NCI-H1694 (cell line): ENCODE results near the gene KRT71.
A peak's percentile ranks its signal among the peaks of the same experiment; 100 is the strongest.
"Not testable (repeated sequence)": the region's sequence is repeated elsewhere in the genome, so short reads cannot be mapped to it uniquely, and the experiment has no call there.

ENCODE experiments used
- DNase-seq: peaks from one replicate; lab custom pipeline; 2025; lab: John Stamatoyannopoulos, UW

Gene KRT71

DNA sequence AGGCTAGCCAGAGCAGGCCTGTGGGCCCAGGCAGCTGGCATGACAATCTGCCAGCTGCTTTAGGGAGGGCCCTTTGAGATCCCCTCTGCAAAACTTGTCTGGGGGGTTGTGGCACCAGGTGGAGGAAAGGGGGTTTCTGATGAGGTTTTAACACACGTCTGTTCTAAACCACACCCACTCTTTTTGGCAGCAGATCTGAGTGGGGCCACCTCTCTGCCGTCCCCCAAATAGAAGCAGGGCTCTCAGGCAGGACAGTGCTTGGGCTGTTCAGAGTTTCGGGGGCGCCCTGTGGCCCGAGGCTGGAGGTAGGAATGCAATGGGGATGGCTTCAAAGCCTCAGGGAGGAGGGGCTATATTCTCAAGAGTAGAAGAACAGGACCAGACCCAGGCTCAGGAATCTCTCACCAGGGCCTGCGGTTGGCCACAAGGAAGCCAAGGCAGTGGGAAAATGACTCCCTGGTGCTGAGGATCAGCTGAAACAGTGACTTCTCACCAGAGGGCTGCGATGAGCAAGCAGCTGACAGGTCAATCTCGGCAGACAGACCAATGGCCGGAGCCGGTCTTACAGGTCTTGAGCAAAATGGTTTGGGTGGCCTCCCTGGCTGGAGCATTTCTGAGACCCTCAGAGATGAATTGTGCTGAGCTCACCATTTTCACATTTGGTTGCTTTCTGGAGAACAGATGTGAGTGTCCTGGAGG is 31.2 kb downstream of the KRT71 start:
- DNase-seq, result no peak

DNA sequence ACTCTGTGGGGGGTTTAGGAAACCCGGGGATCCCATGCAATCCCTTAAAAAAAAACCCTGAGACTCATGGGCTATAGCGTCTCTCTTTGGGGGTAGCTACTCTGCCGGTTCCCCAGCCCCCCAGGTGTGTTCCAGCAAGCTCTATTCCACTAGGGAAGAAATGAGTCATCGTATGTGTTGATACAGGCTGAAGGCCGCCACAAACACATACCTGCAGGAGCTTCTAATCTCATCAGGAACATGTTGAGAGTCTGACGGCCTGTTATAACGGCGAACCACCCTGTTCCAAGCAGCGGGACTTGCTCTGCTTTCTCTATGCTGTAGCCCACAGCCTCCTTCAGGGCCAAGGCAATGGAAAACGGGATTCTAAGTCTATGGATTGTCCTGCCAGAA is 31.8 kb downstream of the KRT71 start:
- no peak for DNase-seq

DNA sequence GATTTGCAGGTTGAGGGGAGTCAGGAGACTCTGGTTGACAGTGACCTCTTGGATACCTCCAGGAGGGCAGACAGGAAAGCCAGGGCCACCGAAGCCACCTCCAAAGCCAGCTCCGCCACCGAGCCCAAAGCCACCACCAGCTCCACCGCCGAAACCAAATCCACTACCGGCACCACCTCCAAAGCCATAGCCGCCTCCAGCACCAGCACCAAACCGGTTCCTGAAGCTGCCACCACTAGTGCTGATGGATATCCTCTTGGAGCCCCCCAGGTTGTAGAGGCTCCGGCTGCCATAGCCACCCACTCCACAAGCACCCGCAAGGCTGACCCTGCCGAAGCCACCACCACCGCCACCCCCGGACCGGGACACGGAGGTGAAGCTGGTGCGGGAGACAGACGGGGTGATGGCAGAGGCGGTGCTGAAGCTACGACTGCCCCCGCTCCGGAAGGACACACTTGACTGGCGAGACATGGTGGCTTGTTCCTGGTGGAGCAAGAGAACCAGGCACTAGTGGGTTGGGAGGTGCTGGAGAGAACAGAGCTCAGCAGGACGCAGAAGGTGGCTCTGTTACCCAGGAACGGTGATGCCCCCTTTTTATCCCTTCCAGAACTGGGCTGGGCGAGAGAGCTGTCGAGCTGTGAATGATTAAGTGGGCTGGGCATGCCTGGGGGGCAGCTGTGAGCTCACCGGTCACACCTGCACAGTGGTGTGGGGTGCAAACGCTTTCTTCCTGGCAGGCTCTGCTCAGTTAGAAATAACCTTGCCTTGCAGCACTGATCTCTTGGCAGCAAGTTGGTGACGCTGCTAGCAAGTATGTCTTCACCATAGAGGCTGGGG is 32.9 kb downstream of the KRT71 start, which contains the start of gene KRT5:
Gene KRT5, minus strand, starts transcription at position 569 of the 837 bp plus-strand sequence. Its CDS starts 98 bp downstream, at position 471.
- no peak for DNase-seq

DNA sequence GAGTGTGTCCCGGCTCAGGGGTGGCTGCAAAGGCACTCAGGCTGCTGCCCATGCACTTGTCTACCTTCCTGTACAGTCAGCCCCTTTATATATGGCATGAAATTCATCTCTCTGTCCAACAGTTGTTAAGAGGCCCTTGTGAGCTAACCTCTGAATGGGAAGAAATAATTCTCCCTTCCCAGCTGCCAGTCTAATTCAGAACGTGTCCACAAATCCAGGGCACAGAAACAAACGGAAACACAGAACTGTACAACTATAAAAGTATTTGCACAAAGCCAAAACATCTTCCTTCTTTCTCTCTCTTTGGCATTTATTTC is 33.6 kb downstream of the KRT71 start:
- DNase-seq, result no peak

DNA sequence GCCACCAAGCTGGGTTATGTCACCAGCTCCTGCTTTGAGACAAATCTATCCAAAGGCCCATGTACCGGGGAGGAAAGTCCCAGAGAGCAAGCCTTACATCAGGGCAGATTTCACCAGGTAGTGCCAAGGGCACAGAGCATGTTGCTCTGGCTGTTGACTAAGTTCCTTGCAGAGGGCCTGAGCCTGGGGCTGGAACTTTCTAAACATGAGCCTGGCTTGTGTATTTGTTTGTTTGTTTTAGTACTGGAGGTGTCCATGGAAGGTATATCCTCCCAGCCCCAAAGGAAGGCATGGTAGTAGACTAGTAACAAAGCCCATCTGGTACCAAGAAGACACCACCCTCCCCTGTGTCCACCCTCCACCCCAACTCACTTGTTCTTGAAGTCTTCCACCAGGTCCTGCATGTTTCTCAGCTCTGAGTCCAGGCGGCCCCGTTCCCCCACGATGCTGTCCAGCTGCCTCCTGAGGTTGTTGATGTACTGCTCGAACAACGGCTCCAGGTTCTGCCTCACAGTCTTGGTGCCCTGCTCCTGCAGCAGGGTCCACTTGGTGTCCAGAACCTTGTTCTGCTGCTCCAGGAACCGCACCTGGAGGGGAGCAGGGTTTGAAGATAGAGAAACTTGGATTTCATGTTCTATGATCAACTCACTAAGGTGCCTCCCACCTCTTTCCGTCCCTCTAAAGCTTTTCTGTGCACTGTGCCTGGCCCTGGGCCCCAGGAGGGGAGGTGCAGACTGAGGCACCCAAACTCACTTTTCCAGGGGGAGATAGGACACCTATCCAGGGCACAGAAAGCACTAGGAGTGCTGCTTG is 34.2 kb downstream of the KRT71 start:
- no peak for DNase-seq

DNA sequence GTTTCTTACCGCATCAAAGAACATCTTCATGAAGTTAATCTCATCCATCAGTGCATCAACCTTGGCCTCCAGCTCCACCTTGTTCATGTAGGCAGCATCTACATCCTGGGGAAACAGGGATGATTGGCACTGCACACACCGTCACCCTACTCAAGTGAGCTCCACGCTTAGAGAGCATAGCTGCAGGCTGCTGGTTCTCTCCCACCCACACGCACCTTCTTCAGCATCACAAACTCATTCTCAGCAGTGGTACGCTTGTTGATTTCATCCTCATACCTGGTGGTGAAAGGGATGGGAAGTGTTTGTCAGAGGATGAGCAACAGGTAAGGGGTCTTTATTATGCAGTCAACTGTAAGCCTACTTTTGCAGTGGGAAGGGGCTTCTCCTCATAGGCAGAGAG is 35.1 kb downstream of the KRT71 start:
- DNase-seq, result no peak

DNA sequence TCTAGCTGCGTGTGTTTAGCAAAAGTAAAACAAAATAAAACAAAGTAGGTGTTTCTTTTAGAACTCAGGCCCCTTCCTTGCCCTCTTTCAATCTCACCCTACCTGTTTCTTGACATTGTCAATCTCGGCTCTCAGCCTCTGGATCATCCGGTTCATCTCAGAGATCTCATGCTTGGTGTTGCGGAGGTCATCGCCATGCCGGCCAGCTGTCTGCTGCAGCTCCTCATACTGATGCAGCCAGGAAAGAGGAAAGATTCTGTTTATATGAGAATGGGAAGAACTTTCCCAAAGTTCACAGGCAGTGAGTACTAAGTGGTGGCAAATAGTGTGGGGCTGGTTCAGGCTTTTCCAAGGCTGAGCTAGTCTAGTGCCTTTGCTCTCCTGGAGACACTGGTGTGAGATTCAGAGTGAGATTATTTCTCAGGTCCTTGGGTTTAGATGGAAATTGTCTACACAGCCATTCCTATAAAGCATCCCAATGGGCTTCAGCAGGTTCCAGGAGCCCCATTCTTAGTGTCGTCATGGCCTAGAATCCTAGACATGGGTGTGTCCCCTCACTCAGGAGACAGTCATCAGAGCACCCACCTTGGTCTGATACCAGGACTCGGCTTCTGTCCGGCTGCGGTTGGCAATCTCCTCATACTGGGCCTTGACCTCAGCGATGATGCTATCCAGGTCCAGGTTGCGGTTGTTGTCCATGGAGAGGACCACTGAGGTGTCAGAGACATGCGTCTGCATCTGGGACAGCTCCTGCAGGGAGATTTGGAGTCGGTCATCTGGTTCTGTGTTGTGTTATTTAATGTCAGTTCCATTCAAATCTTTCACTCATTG is 35.7 kb downstream of the KRT71 start:
- no peak for DNase-seq

DNA sequence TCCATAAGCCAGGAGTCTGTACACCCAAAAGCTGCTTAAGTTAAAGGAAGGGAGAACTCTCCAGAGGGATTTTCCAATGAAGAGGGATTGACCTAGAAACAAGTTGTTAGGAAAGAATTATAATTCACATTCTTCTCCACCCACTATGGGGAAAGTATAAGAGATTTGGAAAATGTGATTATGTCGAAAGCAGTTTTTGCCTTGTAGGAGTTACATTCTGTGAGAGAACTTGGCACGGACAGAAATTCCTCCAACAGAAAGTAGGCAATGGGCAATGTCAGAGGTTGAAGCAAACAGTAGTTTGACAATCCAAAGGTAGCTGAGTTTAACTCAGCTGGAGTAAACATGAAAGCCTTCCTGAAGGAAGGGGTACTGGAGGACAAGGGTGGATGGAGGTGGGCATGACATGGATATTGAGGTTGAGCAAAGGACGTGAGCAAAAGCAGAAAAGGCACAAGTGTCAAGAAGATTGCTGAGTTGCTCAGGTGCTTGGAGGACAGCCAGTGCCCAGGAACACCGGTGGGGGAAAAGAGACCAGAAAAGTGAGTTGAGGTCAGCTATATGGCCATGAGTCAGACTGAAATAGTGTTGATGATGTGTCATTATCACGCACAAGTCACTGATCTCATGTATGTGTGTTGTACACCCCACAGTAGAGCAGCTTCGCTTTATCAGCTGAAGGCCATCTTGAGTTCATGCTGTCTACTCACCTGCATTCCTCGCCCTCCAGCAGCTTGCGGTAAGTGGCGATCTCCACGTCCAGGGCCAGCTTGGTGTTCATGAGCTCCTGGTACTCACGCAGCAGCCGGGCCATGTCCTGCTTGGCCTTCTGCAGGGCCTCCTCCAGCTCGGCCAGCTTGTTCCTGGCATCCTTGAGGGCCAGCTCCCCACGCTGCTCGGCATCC is 36.8 kb downstream of the KRT71 start:
- DNase-seq, result no peak

DNA sequence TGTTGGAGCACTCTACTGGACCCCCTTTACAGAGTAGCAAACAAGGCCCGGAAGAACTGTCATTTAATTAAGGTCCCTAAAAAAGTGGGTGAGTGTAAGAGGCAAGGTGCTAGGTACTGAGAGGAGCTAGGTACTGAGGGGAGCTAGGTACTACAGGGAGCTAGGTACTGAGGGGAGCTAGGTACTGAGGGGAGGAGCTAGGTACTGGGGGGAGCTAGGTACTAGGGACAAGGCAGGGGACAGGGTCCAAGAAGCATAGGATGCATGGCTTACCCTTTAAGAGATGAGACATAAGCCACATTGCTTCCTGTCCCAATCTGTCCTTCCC is 37.7 kb downstream of the KRT71 start:
- DNase-seq, result no peak

DNA sequence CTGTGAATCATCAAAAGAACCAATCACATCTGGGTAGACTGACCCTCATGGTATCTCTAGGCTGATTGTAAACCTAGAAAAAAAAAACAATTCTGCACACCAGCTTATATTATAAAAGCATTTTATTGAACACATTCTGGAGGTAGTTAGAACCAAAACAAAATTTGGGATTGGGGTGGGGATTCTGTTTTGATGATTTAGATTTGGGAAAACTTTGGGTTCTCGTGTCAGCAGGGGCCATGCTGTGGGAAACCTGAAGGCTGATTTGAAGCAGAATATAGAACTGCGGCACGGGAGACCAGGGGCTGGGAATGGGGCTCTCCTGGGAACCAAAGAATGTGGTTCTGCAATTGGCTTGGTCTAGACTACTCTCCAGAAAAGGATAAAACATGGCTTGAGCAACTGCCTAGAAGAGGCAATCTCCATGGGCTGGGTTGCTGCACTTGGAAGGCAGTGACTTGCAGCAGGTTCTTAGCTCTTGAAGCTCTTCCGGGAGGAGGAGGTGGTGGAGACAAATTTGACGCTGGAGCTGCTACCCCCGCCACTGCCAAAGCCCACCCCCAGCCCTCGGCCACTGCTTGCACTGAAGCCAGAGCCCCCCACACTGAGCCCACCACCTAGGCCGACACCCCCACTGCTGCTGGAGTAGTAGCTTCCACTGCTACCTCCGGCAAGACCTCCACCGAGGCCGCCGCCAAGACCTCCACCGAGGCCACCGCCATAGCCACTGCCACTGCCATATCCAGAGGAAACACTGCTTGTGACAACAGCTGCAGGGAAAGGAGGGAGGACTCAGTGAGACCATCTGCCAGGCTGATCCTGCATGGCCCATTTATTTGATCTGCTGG is 38.2 kb downstream of the KRT71 start:
- no peak for DNase-seq

DNA sequence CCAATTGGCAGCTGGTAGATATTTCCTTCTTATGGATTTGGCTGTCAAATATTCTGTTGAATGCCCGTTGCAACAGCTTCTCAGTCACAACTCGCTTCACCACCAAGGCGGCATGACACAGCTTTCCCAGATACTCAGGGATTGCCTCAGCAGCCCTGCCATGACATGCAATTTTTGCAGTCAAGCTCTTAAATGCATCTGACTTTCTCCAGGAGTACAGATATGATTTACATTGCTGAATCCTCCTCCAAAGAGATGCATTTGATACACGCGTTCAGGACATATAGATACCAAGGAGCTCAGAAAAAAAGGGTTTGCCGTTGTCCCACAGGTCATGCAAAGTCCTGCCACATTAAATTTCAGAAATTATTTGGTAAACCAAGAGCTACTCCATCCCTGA is 39.2 kb downstream of the KRT71 start:
- no peak for DNase-seq

DNA sequence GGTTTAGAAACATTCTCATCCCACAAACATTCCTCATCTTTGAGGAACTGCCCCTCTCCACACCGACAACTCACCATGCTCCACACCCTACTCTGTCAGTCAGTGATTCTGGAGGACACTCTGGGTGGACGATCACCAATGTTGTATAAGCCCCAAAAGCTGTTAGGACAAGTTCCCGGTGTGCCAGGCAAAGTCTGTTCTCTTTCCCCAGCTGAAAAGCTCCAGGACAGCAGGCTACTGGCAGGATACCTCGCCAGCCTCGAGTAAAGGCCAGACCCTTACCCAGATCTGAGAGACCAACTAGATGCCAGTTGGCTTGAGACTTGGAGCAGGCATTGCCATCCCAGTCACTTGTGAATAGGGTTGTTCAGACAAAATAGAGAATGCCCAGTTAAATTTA is 44.7 kb downstream of the KRT71 start:
- DNase-seq, result no peak

DNA sequence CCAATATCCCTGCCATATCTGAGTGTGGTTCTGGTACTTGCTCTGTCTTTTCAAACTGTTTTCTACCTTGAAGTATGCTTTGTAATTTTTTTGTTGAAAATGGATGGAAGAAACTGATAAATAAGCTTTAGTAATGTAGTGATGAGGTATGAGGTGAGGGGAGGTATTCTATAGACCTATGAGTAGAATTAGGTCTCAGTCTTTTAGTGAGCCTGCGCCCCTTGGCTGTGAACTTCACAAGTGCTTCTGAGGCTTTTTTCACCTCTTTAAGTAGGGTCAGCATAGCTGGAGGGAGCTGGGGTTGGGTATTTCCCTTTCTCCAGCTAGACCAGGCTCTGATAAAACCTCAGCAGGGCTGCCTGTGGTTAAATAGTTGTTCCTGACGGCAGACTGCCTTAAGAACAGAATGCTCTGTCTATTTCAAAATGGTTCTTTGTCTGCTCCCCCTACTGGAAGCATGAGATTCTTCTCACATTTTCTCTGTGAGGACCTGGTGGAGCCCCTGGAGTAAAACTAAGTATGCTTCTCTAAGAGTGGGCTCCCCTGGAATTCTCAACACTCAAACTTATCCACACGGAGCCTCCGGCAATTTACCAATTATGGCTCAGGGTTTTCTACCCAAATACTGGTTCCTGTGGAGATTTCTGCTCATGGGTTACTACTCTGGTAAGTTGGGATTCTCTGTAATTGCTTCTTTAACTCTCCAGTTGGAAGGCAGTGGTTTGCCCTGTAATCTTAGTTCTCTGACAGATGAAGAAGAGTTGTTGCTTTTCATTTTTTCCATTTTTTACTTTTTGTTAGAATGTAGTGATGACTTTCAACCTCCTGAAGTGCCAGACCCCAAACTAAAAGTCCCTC is 45.9 kb downstream of the KRT71 start:
- DNase-seq, result peak; percentile 10

DNA sequence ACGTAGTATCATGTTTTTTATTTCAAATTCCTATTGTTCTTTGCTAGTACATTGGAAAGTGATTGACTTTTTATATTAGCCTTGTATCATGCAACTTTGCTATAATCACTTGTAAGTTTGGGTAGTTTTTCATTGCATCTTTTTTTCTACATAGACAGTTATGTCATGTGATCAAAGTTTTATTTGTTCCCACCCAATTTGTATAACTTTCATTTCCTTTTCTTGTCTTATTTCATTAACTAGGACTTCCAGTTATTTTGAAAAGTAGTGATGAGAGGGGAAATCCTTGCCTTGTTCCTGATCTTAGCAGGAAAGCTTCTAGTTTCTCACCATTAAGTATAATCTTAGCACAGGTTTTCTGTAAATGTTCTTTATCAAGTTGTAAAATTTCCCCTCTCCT is 50.1 kb downstream of the KRT71 start:
- DNase-seq, result no peak

DNA sequence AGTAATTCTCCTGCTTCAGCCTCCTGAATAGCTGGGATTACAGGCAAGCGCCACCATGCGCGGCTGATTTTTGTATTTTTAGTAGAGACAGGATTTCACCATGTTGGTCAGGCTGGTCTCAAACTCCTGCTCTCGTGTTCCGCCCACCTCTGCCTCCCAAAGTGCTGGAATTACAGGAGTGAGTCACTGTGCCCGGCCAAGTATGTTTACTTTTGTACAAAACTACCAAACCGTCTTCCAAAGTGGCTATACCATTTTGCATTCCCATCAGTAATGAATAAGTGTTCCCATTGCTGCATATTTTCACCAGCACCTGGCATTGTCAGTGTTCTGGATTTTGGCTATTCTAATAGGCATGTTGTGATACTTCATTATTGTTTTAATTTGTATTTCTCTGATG is 51.5 kb downstream of the KRT71 start:
- DNase-seq, result no peak

DNA sequence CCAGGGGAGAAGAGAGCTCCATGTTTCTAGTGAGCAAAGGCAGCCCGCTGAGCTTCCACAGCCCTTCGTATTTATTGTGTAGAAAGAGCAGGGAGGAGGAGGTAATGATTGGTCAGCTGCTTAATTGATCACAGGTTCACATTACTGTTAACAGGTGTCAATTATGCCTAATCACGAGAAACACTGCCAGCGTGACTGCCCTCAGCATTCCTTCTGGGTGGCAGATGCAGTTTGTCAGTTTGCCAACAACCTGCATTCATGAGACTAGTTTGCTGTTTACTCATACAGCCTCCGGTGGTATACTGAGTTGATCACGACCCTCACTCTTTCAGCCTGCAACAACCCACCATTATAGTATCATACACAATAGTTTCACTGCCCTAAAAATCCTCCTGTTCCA is 52.4 kb downstream of the KRT71 start:
- DNase-seq, result not testable (repeated sequence)

DNA sequence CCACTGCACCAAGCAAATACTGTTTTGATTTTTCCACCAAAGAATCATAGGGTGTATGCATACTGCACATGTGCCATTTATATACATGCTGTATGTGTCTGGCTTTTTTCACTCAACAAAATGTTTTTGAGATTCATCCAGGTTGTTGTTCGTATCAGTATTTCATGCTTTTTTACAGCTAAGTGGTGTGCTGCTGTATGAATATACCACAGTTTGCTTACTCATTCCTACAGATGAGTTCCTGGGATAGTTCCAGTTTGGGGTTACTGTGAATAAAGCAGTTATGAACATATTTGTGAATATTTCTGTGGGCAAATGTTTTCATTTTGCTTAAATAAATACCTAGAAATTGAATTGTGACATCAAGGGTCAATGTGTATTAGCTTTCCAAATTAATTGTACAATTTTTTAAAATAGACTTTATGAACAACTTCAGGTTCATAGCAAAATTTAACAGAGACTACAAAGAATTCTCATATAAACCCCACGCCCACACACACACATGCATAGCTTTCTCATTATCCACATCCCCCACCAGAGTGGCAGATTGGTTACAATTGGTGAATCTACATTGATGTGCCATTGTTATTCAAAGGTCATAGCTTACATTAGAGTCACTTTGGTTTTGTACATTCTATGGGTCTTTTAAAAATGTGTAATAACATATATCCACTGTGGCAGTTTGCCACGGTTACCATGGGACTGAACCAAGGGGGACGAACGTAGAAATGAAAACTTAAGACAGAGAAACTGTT is 53.0 kb downstream of the KRT71 start:
- no peak for DNase-seq

DNA sequence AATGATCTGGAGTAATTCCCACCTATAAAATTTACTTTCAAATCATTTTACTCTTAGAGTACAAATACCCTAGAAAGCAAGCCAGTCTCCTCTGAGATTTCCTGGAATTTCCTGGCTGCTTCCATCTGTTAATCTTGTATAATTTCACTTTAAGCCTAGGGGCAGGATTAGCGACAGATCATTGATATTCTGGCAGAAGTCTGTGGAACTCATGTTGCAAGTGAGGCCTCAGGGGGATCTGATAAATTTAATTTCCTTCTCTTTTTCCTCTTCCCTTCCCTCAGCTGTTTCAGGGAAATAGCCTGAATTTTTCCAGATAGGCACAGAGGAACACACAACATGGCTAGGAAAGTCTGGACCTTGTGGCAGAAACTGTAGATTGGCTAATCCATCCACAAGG is 54.0 kb downstream of the KRT71 start:
- DNase-seq, result no peak
